GM23338 (cell line): ENCODE data around the gene ABCC12. TPM values are rescaled to one million over a fixed set of nuclear protein-coding genes. Genes with fewer than 3 reads are reported as not detected.

ENCODE experiments used
- ATAC-seq: fragments of 200-7000 bp; cut with Tn5 transposase; 3 replicates; pipeline ENCODE4 v1.9.1; 2020
- DNase-seq: peaks from one replicate; pipeline ENCODE4 v3.0.0-alpha.2; 2015; ENCODE audit warnings: low spot score
- H2AFZ ChIP-seq: fragments of 200-600 bp; sonication (generic); 2 replicates; pipeline ENCODE4 v1.8.0; 2016; ENCODE audit warnings: antibody characterized with exemption, mild to moderate bottlenecking, moderate library complexity
- H3F3A ChIP-seq: fragments of 200-600 bp; sonication (generic); replicated peaks from 2 replicates; pipeline ENCODE4 v1.8.0; 2017; ENCODE audit warnings: antibody characterized with exemption, mixed run types, low read depth
- H3K27ac ChIP-seq: fragments of 200-600 bp; sonication (generic); 2 replicates; pipeline ENCODE4 v1.6.1; 2016; ENCODE audit warnings: low read depth
- H3K27me3 ChIP-seq: fragments of 200-600 bp; sonication (generic); 2 replicates; pipeline ENCODE4 v1.8.0; 2016; ENCODE audit warnings: mild to moderate bottlenecking, mixed run types, moderate library complexity; ENCODE audit not compliant: insufficient read depth
- H3K36me3 ChIP-seq: fragments of 200-600 bp; sonication (generic); 2 replicates; pipeline ENCODE4 v1.8.0; 2016; ENCODE audit warnings: mild to moderate bottlenecking; ENCODE audit not compliant: insufficient read depth
- H3K4me1 ChIP-seq: fragments of 200-600 bp; sonication (generic); 2 replicates; pipeline ENCODE4 v1.8.0; 2016; ENCODE audit warnings: mild to moderate bottlenecking, moderate library complexity; ENCODE audit not compliant: insufficient read depth
- H3K4me2 ChIP-seq: fragments of 200-600 bp; sonication (generic); 2 replicates; pipeline ENCODE4 v1.7.1; 2017; ENCODE audit warnings: mixed run types
- H3K4me3 ChIP-seq: fragments of 200-600 bp; sonication (generic); 2 replicates; pipeline ENCODE4 v1.6.1; 2016; ENCODE audit warnings: mixed run types
- H3K79me2 ChIP-seq: fragments of 200-600 bp; sonication (generic); replicated peaks from 2 replicates; pipeline ENCODE4 v1.8.0; 2017; ENCODE audit warnings: mild to moderate bottlenecking; ENCODE audit not compliant: insufficient read depth
- H3K9me2 ChIP-seq: fragments of 200-600 bp; sonication (generic); 2 replicates; pipeline ENCODE4 v1.8.0; 2017; ENCODE audit not compliant: insufficient read depth
- H4K20me1 ChIP-seq: fragments of 200-600 bp; sonication (generic); replicated peaks from 2 replicates; pipeline ENCODE4 v1.8.0; 2017; ENCODE audit warnings: mild to moderate bottlenecking; ENCODE audit not compliant: insufficient read depth
- H3K27ac Mint-ChIP-seq: 2 replicates; pipeline ENCODE4 v1.8.0; 2020; ENCODE audit warnings: inconsistent platforms, mild to moderate bottlenecking, moderate library complexity, mixed read lengths
- H3K27me3 Mint-ChIP-seq: 3 replicates; pipeline ENCODE4 v1.8.0; 2022; ENCODE audit warnings: low read depth, mild to moderate bottlenecking, moderate library complexity, mixed read lengths, inconsistent platforms; ENCODE audit not compliant: insufficient read depth, poor library complexity
- H3K36me3 Mint-ChIP-seq: 3 replicates; pipeline ENCODE4 v1.8.0; 2021; ENCODE audit warnings: low read depth, mild to moderate bottlenecking, inconsistent platforms, moderate library complexity, mixed read lengths
- H3K4me1 Mint-ChIP-seq: 3 replicates; pipeline ENCODE4 v1.8.0; 2020; ENCODE audit warnings: mild to moderate bottlenecking, inconsistent platforms, mixed read lengths
- H3K4me3 Mint-ChIP-seq: 3 replicates; pipeline ENCODE4 v1.8.0; 2021; ENCODE audit warnings: moderate library complexity, mild to moderate bottlenecking, inconsistent platforms, mixed read lengths
- H3K9me3 Mint-ChIP-seq: 3 replicates; pipeline ENCODE4 v1.8.0; 2020; ENCODE audit warnings: moderate library complexity, mild to moderate bottlenecking, inconsistent platforms, mixed read lengths
- CREB1 ChIP-seq: fragments of 250-450 bp; sonication (Bioruptor Pico); IDR thresholded peaks from 2 replicates; pipeline ENCODE4 v1.5.0; 2020; ENCODE audit warnings: low read depth, mild to moderate bottlenecking, moderate library complexity
- EZH2 ChIP-seq: fragments of 200-600 bp; sonication (generic); IDR thresholded peaks from one replicate; pipeline ENCODE4 v1.8.0; 2017; ENCODE audit warnings: antibody characterized with exemption, mild to moderate bottlenecking, low read depth; ENCODE audit not compliant: unreplicated experiment
- EZH2phosphoT487 ChIP-seq: fragments of 200-600 bp; sonication (generic); IDR thresholded peaks from one replicate; pipeline ENCODE4 v1.8.1; 2018; ENCODE audit warnings: antibody characterized with exemption; ENCODE audit not compliant: unreplicated experiment
- JUNB ChIP-seq: IDR thresholded peaks from one replicate; pipeline ENCODE4 v1.6.1; 2016; ENCODE audit warnings: antibody characterized with exemption; ENCODE audit not compliant: unreplicated experiment
- NANOG ChIP-seq: IDR thresholded peaks from 2 replicates; pipeline ENCODE4 v1.6.1; 2016; ENCODE audit warnings: antibody characterized with exemption, borderline replicate concordance
- POLR2AphosphoS5 ChIP-seq: IDR thresholded peaks from 2 replicates; pipeline ENCODE4 v1.6.1; 2016; ENCODE audit warnings: antibody characterized with exemption, low read depth
- STAT1 ChIP-seq: IDR thresholded peaks from one replicate; pipeline ENCODE4 v1.6.1; 2016; ENCODE audit warnings: antibody characterized with exemption; ENCODE audit not compliant: unreplicated experiment
- ZNF114 ChIP-seq: fragments of 250-450 bp; sonication (Bioruptor Pico); IDR thresholded peaks from 2 replicates; pipeline ENCODE4 v1.5.0; 2020; ENCODE audit warnings: mild to moderate bottlenecking, moderate library complexity
- ZNF331 ChIP-seq: fragments of 250-450 bp; sonication (Bioruptor Pico); IDR thresholded peaks from 2 replicates; pipeline ENCODE4 v1.5.0; 2020; ENCODE audit warnings: low read depth, mild to moderate bottlenecking, moderate library complexity
- polyA plus RNA-seq: library from polyadenylated mRNA; unstranded; fragments of >200 nt; fragmentation: Nextera tagmentation; extraction: Ambion mirVana; gene quantifications from 2 replicates; pipeline ENCODE4 v1.2.1, GENCODE V29; 2016
- total RNA-seq: library from RNA; depleted of rRNA; stranded (reverse); fragments of >200 nt; shearing (Covaris generic); gene quantifications from 2 replicates; pipeline ENCODE4 v1.2.3, GENCODE V29; 2014
- TF ChIP-seq, protein P1 (sequence below): IDR thresholded peaks from one replicate; pipeline ENCODE4 v1.6.1; 2018; ENCODE audit warnings: antibody characterized with exemption; ENCODE audit not compliant: unreplicated experiment
- TF ChIP-seq, protein P2 (sequence below), 2 experiments: fragments of 200-600 bp in 1 of 2; sonication (generic) in 1 of 2; conservative IDR thresholded peaks; 2 replicates each; pipeline versions ENCODE4 v1.5.1 to v1.6.1; 2016 to 2017; ENCODE audit warnings: antibody characterized with exemption in 2 of 2, low read depth in 2 of 2, mild to moderate bottlenecking in 2 of 2, moderate library complexity in 1 of 2
- TF ChIP-seq, protein P3 (sequence below): fragments of 250-450 bp; sonication (Bioruptor Pico); IDR thresholded peaks from 2 replicates; pipeline ENCODE4 v1.5.0; 2020; ENCODE audit warnings: mild to moderate bottlenecking, moderate library complexity

The ABCC12 gene
- total and polyA plus RNA-seq, 2 experiments from 2014 or later: not detected

DNA sequence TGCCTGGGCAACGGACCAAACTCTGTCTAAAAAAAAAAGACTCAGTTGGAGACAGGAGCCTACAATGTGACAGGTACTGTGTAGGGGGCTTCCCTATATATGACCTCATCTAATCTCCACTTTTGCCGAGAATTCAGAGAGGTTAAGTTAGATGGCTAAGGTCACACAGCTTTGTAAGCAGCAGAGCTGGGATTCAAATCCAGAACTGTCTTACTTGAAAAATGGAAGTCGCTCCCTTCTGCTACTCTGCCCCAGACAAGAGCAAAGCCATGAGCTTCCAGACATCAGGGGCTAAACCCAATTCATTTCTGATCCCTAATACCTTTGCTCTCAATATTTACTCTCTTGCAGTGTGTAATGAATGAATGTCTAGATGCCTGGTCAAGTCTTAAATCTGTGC, 41.5 kb upstream of the ABCC12 start (continued):
- TF ChIP-seq, protein P1, sequence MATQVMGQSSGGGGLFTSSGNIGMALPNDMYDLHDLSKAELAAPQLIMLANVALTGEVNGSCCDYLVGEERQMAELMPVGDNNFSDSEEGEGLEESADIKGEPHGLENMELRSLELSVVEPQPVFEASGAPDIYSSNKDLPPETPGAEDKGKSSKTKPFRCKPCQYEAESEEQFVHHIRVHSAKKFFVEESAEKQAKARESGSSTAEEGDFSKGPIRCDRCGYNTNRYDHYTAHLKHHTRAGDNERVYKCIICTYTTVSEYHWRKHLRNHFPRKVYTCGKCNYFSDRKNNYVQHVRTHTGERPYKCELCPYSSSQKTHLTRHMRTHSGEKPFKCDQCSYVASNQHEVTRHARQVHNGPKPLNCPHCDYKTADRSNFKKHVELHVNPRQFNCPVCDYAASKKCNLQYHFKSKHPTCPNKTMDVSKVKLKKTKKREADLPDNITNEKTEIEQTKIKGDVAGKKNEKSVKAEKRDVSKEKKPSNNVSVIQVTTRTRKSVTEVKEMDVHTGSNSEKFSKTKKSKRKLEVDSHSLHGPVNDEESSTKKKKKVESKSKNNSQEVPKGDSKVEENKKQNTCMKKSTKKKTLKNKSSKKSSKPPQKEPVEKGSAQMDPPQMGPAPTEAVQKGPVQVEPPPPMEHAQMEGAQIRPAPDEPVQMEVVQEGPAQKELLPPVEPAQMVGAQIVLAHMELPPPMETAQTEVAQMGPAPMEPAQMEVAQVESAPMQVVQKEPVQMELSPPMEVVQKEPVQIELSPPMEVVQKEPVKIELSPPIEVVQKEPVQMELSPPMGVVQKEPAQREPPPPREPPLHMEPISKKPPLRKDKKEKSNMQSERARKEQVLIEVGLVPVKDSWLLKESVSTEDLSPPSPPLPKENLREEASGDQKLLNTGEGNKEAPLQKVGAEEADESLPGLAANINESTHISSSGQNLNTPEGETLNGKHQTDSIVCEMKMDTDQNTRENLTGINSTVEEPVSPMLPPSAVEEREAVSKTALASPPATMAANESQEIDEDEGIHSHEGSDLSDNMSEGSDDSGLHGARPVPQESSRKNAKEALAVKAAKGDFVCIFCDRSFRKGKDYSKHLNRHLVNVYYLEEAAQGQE: no peak
- TF ChIP-seq STAT1 (no peak), ZNF331 (CRISPR knock-in tag) (no peak), EZH2phosphoT487 (no peak), JUNB (no peak), EZH2 (no peak), POLR2AphosphoS5 (no peak), NANOG (no peak)
- TF ChIP-seq, protein P2, sequence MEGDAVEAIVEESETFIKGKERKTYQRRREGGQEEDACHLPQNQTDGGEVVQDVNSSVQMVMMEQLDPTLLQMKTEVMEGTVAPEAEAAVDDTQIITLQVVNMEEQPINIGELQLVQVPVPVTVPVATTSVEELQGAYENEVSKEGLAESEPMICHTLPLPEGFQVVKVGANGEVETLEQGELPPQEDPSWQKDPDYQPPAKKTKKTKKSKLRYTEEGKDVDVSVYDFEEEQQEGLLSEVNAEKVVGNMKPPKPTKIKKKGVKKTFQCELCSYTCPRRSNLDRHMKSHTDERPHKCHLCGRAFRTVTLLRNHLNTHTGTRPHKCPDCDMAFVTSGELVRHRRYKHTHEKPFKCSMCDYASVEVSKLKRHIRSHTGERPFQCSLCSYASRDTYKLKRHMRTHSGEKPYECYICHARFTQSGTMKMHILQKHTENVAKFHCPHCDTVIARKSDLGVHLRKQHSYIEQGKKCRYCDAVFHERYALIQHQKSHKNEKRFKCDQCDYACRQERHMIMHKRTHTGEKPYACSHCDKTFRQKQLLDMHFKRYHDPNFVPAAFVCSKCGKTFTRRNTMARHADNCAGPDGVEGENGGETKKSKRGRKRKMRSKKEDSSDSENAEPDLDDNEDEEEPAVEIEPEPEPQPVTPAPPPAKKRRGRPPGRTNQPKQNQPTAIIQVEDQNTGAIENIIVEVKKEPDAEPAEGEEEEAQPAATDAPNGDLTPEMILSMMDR (conservative IDR thresholded peaks at IDR 0.05; ENCODE audit: low read depth in 2 of 2): no peak

DNA sequence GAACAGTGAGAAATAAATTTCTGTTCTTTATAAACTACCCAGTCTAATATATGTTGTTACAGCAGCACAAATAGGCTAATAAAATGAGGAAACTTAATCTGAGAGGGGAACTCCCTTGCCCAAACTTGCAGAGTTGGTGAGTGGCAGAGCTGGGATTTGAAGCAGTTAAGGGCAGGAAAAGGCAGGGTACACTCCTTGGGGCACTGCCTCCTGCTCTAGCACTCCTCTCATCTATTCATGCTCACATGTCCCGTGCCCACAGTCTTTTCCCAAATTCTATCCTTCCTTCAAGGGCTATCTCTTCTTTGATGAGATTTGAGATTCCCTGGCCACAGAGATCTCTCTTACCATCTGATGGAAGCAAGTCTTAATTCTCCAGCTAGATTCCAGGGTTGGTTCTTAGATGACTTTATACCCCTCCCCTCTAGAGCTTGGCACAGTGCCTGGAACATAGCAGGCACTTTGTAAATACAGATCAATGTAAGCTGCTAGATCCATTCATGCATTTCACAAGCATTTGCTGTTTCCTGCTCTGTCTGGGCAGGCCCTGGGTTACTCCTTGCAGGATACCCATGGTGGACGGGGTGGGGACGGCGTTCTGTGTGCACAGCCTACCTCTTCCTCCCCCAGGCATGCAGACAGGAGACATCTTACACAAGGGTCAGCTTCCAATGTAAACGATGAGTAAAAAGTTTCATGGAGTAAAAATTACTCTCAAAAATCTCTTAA, 39.2 kb upstream of the ABCC12 start:
- Mint-ChIP-seq H3K27ac (no peak overlapping the region), H3K9me3 (no peaks in the 10 kb centered on the region), H3K36me3 (no peaks in the 10 kb centered on the region), H3K4me1 (no peaks in the 10 kb centered on the region), H3K4me3 (no peak overlapping the region), H3K27me3 (no peaks in the 10 kb centered on the region)
- ATAC-seq (no peak), DNase-seq (no peak)
- no peaks in the 10 kb centered on the region for H3K27me3 ChIP-seq
- H3K4me2 ChIP-seq: no peak overlapping the region
- H3K9me2 ChIP-seq: peaks cover 3% of the 10 kb centered on the region; the same call in 1 of the 2 replicates
- H3K36me3 ChIP-seq: no peaks in the 10 kb centered on the region
- no peak overlapping the region for H2AFZ ChIP-seq
- no peaks in the 10 kb centered on the region for H4K20me1 ChIP-seq
- no peak overlapping the region for H3K4me3 ChIP-seq
- no peaks in the 10 kb centered on the region for H3F3A ChIP-seq
- no peak overlapping the region for H3K27ac ChIP-seq
- no peaks in the 10 kb centered on the region for H3K79me2 ChIP-seq
- H3K4me1 ChIP-seq: no peaks in the 10 kb centered on the region
- no peak for TF ChIP-seq STAT1
- TF ChIP-seq ZNF331 (CRISPR knock-in tag): no peak
- TF ChIP-seq ZNF114: no peak
- no peak for TF ChIP-seq CREB1 (CRISPR knock-in tag)
- no peak for TF ChIP-seq EZH2
- no peak for TF ChIP-seq JUNB
- no peak for TF ChIP-seq POLR2AphosphoS5
- TF ChIP-seq, protein P3, sequence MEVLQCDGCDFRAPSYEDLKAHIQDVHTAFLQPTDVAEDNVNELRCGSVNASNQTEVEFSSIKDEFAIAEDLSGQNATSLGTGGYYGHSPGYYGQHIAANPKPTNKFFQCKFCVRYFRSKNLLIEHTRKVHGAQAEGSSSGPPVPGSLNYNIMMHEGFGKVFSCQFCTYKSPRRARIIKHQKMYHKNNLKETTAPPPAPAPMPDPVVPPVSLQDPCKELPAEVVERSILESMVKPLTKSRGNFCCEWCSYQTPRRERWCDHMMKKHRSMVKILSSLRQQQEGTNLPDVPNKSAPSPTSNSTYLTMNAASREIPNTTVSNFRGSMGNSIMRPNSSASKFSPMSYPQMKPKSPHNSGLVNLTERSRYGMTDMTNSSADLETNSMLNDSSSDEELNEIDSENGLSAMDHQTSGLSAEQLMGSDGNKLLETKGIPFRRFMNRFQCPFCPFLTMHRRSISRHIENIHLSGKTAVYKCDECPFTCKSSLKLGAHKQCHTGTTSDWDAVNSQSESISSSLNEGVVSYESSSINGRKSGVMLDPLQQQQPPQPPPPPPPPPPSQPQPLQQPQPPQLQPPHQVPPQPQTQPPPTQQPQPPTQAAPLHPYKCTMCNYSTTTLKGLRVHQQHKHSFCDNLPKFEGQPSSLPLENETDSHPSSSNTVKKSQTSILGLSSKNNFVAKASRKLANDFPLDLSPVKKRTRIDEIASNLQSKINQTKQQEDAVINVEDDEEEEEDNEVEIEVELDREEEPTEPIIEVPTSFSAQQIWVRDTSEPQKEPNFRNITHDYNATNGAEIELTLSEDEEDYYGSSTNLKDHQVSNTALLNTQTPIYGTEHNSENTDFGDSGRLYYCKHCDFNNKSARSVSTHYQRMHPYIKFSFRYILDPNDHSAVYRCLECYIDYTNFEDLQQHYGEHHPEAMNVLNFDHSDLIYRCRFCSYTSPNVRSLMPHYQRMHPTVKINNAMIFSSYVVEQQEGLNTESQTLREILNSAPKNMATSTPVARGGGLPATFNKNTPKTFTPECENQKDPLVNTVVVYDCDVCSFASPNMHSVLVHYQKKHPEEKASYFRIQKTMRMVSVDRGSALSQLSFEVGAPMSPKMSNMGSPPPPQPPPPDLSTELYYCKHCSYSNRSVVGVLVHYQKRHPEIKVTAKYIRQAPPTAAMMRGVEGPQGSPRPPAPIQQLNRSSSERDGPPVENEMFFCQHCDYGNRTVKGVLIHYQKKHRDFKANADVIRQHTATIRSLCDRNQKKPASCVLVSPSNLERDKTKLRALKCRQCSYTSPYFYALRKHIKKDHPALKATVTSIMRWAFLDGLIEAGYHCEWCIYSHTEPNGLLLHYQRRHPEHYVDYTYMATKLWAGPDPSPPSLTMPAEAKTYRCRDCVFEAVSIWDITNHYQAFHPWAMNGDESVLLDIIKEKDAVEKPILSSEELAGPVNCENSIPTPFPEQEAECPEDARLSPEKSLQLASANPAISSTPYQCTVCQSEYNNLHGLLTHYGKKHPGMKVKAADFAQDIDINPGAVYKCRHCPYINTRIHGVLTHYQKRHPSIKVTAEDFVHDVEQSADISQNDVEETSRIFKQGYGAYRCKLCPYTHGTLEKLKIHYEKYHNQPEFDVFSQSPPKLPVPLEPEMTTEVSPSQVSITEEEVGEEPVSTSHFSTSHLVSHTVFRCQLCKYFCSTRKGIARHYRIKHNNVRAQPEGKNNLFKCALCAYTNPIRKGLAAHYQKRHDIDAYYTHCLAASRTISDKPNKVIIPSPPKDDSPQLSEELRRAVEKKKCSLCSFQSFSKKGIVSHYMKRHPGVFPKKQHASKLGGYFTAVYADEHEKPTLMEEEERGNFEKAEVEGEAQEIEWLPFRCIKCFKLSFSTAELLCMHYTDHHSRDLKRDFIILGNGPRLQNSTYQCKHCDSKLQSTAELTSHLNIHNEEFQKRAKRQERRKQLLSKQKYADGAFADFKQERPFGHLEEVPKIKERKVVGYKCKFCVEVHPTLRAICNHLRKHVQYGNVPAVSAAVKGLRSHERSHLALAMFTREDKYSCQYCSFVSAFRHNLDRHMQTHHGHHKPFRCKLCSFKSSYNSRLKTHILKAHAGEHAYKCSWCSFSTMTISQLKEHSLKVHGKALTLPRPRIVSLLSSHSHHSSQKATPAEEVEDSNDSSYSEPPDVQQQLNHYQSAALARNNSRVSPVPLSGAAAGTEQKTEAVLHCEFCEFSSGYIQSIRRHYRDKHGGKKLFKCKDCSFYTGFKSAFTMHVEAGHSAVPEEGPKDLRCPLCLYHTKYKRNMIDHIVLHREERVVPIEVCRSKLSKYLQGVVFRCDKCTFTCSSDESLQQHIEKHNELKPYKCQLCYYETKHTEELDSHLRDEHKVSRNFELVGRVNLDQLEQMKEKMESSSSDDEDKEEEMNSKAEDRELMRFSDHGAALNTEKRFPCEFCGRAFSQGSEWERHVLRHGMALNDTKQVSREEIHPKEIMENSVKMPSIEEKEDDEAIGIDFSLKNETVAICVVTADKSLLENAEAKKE (CRISPR knock-in tag): no peak
